Mesendoderm (in vitro differentiated cells): ENCODE results near the gene GPR17.

Source experiments
- DNase-seq: peaks from one replicate; pipeline ENCODE4 v3.0.0; 2013
- H2AK5ac ChIP-seq: 2 replicates; pipeline ENCODE4 v1.6.1; 2013; ENCODE audit warnings: low read length, inconsistent platforms
- H2BK120ac ChIP-seq: 2 replicates; pipeline ENCODE4 v1.6.1; 2013; ENCODE audit warnings: low read depth, mild to moderate bottlenecking, low read length, moderate library complexity, mixed read lengths
- H2BK15ac ChIP-seq: replicated peaks from 2 replicates; pipeline ENCODE4 v1.6.1; 2013; ENCODE audit warnings: low read depth, mild to moderate bottlenecking, moderate library complexity
- H2BK5ac ChIP-seq: 2 replicates; pipeline ENCODE4 v1.6.1; 2013; ENCODE audit warnings: low read length, inconsistent platforms
- H3K18ac ChIP-seq: 2 replicates; pipeline ENCODE4 v1.6.1; 2013; ENCODE audit warnings: mild to moderate bottlenecking, low read length, mixed read lengths
- H3K23ac ChIP-seq: one replicate; pipeline ENCODE4 v1.6.1; 2013; ENCODE audit warnings: low read length
- H3K27ac ChIP-seq: 2 replicates; pipeline ENCODE4 v1.5.1; 2013; ENCODE audit warnings: low read depth, mild to moderate bottlenecking, inconsistent platforms, low read length, moderate library complexity
- H3K27me3 ChIP-seq: 2 replicates; pipeline ENCODE4 v1.6.1; 2013; ENCODE audit warnings: low read length, control low read depth, mild to moderate bottlenecking, inconsistent platforms; ENCODE audit not compliant: insufficient read depth, poor library complexity
- H3K36me3 ChIP-seq: 2 replicates; pipeline ENCODE4 v1.6.1; 2013; ENCODE audit warnings: low read length, inconsistent platforms; ENCODE audit not compliant: control insufficient read depth, insufficient read depth
- H3K4ac ChIP-seq: one replicate; pipeline ENCODE4 v1.6.1; 2013; ENCODE audit warnings: low read depth, mild to moderate bottlenecking, low read length, moderate library complexity
- H3K4me1 ChIP-seq: 2 replicates; pipeline ENCODE4 v1.6.1; 2013; ENCODE audit warnings: low read depth, low read length, inconsistent platforms; ENCODE audit not compliant: control insufficient read depth
- H3K4me2 ChIP-seq: 2 replicates; pipeline ENCODE4 v1.6.1; 2013; ENCODE audit warnings: low read length
- H3K4me3 ChIP-seq: 2 replicates; pipeline ENCODE4 v1.5.1; 2013; ENCODE audit warnings: mild to moderate bottlenecking, low read length
- H3K56ac ChIP-seq: one replicate; pipeline ENCODE4 v1.6.1; 2013; ENCODE audit warnings: low read length
- H3K79me1 ChIP-seq: 2 replicates; pipeline ENCODE4 v1.6.1; 2013; ENCODE audit warnings: low read length, inconsistent platforms
- H3K79me2 ChIP-seq: 2 replicates; pipeline ENCODE4 v1.6.1; 2013; ENCODE audit warnings: mild to moderate bottlenecking, low read length; ENCODE audit not compliant: control insufficient read depth, insufficient read depth
- H3K9ac ChIP-seq: 2 replicates; pipeline ENCODE4 v1.6.1; 2013; ENCODE audit warnings: low read length, inconsistent platforms
- H4K5ac ChIP-seq: one replicate; pipeline ENCODE4 v1.6.1; 2013; ENCODE audit warnings: low read length
- H4K8ac ChIP-seq: one replicate; pipeline ENCODE4 v1.6.1; 2013; ENCODE audit warnings: low read depth, mild to moderate bottlenecking, control low read depth, low read length, moderate library complexity
- WGBS: extraction: QIAGEN DNeasy Blood & Tissue Kit; methylation state at CpG from one replicate; pipeline ENCODE4 v1.1.7; 2013; ENCODE audit warnings: low lambda C conversion rate, missing lambda C conversion rate; ENCODE audit not compliant: insufficient coverage; ENCODE audit errors: extremely low coverage; 5-methylcytosine and 5-hydroxymethylcytosine counted together

GPR17 gene

GRCh38 chr2:127680706-127681287 lies 34.8 kb downstream of the GPR17 start:
- Histone ChIP-seq H3K4me1 (no peaks in the 10 kb centered on the region), H3K18ac (no peak overlapping the region), H4K5ac (no peak overlapping the region), H2BK120ac (no peak overlapping the region), H3K4ac (no peak overlapping the region), H3K4me3 (no peak overlapping the region), H2BK15ac (no peak overlapping the region), H3K36me3 (no peaks in the 10 kb centered on the region), H3K9ac (no peak overlapping the region), H3K23ac (no peak overlapping the region), H3K79me2 (no peaks in the 10 kb centered on the region), H3K27ac (no peak overlapping the region), H2AK5ac (no peak overlapping the region), H3K4me2 (no peak overlapping the region), H3K27me3 (peaks cover 4% of the 10 kb centered on the region), H3K56ac (no peak overlapping the region), H4K8ac (no peak overlapping the region), H2BK5ac (no peak overlapping the region), H3K79me1 (no peaks in the 10 kb centered on the region)
- no peak for DNase-seq
- no CpG with 5 or more reads among the region's 19 CpGs for WGBS

- H4K5ac ChIP-seq: no peak overlapping the region
- H3K27ac ChIP-seq: no peak overlapping the region
- H3K79me1 ChIP-seq: no peaks in the 10 kb centered on the region
- H2BK15ac ChIP-seq: no peak overlapping the region
- no peak overlapping the region for H3K4ac ChIP-seq
- no peak overlapping the region for H3K18ac ChIP-seq
- H3K23ac ChIP-seq: no peak overlapping the region
- H3K56ac ChIP-seq: no peak overlapping the region
- H3K79me2 ChIP-seq: no peaks in the 10 kb centered on the region
- DNase-seq: no peak
- H3K36me3 ChIP-seq: no peaks in the 10 kb centered on the region
- WGBS: no CpG with 5 or more reads among the region's 25 CpGs
- no peaks in the 10 kb centered on the region for H3K27me3 ChIP-seq
- no peak overlapping the region for H3K4me2 ChIP-seq
- H4K8ac ChIP-seq: no peak overlapping the region
- no peak overlapping the region for H2AK5ac ChIP-seq
- no peak overlapping the region for H2BK120ac ChIP-seq
- no peak overlapping the region for H3K9ac ChIP-seq
- no peak overlapping the region for H3K4me3 ChIP-seq
- no peaks in the 10 kb centered on the region for H3K4me1 ChIP-seq
- no peak overlapping the region for H2BK5ac ChIP-seq
Measured at GRCh38 chr2:127681288-127681804, 35.4 kb downstream of the GPR17 start.

- Histone ChIP-seq H3K18ac (no peak overlapping the region), H3K23ac (no peak overlapping the region), H3K4me2 (no peak overlapping the region), H3K36me3 (no peaks in the 10 kb centered on the region), H3K79me1 (no peaks in the 10 kb centered on the region), H2BK5ac (no peak overlapping the region), H3K9ac (no peak overlapping the region), H2BK120ac (no peak overlapping the region), H3K56ac (no peak overlapping the region), H4K5ac (no peak overlapping the region), H4K8ac (no peak overlapping the region), H2BK15ac (no peak overlapping the region), H3K4ac (no peak overlapping the region), H3K79me2 (no peaks in the 10 kb centered on the region), H2AK5ac (no peak overlapping the region), H3K4me1 (no peaks in the 10 kb centered on the region), H3K27ac (no peak overlapping the region), H3K27me3 (no peaks in the 10 kb centered on the region), H3K4me3 (no peak overlapping the region)
- WGBS: no CpG with 5 or more reads among the region's 6 CpGs
- no peak for DNase-seq
Measured at GRCh38 chr2:127681976-127682857, 36.3 kb downstream of the GPR17 start.

- no peak for DNase-seq
- Histone ChIP-seq H2BK15ac (no peak overlapping the region), H3K36me3 (no peaks in the 10 kb centered on the region), H4K8ac (no peak overlapping the region), H2AK5ac (no peak overlapping the region), H3K27me3 (no peaks in the 10 kb centered on the region), H3K4me1 (no peaks in the 10 kb centered on the region), H3K56ac (no peak overlapping the region), H3K9ac (no peak overlapping the region), H4K5ac (no peak overlapping the region), H3K23ac (no peak overlapping the region), H3K4me2 (no peak overlapping the region), H2BK120ac (no peak overlapping the region), H3K27ac (no peak overlapping the region), H3K4ac (no peak overlapping the region), H2BK5ac (no peak overlapping the region), H3K18ac (no peak overlapping the region), H3K4me3 (no peak overlapping the region), H3K79me2 (no peaks in the 10 kb centered on the region), H3K79me1 (no peaks in the 10 kb centered on the region)
Measured at GRCh38 chr2:127683056-127683455, 37.1 kb downstream of the GPR17 start.

- Histone ChIP-seq H4K8ac (no peak overlapping the region), H3K56ac (peak overlapping the region; percentile 27), H3K4ac (no peak overlapping the region), H3K18ac (no peak overlapping the region), H2BK120ac (no peak overlapping the region), H3K36me3 (no peaks in the 10 kb centered on the region), H3K4me3 (no peak overlapping the region), H2AK5ac (no peak overlapping the region), H3K79me2 (no peaks in the 10 kb centered on the region), H3K27ac (no peak overlapping the region), H3K79me1 (no peaks in the 10 kb centered on the region), H3K4me2 (no peak overlapping the region), H3K4me1 (no peaks in the 10 kb centered on the region), H3K27me3 (no peaks in the 10 kb centered on the region), H3K9ac (no peak overlapping the region), H2BK5ac (no peak overlapping the region), H3K23ac (no peak overlapping the region), H4K5ac (no peak overlapping the region), H2BK15ac (no peak overlapping the region)
- no peak for DNase-seq
- WGBS: no CpG with 5 or more reads among the region's 15 CpGs
Measured at GRCh38 chr2:127683757-127684156, 37.8 kb downstream of the GPR17 start.
